NCI-H187 (cell line): ENCODE results near the gene NR0B1.

Experiments
- DNase-seq, 2 experiments: peaks; one replicate each; lab custom pipeline; 2025; lab: John Stamatoyannopoulos, UW

Gene NR0B1, protein sequence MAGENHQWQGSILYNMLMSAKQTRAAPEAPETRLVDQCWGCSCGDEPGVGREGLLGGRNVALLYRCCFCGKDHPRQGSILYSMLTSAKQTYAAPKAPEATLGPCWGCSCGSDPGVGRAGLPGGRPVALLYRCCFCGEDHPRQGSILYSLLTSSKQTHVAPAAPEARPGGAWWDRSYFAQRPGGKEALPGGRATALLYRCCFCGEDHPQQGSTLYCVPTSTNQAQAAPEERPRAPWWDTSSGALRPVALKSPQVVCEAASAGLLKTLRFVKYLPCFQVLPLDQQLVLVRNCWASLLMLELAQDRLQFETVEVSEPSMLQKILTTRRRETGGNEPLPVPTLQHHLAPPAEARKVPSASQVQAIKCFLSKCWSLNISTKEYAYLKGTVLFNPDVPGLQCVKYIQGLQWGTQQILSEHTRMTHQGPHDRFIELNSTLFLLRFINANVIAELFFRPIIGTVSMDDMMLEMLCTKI

DNA sequence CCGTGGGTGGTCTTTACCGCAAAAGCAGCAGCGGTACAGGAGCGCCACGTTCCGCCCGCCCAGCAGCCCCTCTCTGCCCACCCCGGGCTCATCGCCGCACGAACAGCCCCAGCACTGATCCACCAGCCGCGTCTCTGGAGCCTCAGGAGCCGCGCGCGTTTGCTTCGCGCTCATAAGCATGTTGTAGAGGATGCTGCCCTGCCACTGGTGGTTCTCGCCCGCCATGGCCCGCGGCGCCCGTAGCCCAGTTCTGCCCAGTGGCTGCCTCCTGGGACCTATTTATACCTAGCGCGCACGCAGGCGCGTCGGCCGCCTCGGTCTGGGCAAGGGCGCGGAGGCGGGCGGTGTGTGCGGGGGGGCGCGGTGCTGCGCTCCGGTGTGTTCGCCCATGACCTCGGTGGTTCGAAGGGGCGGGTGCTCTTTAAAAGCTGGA lies at the start of gene NR0B1:
NR0B1 (minus strand) TSS at position 252 of the 433 bp plus-strand sequence; CDS start at position 225, 27 bp downstream.
- peak; percentile 49 to 64 for DNase-seq

DNA sequence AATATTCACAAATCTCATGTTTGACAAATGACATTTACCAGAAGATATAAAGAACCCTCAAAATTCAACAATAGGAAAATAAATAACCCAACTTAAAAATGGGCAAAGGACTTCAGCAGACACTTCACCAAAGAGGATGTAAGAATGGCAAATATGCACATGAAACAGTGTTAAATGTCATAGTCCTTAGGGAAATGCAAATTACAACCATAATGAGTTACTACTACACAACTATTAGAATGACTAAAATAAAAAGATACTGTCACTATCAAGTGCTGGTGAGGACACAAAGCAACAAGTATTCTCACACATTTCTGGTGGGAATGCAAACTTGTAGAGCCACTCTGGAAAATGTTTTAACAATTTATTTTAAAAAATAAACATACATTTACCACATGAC lies 40.8 kb upstream of the NR0B1 start:
- DNase-seq: no peak

DNA sequence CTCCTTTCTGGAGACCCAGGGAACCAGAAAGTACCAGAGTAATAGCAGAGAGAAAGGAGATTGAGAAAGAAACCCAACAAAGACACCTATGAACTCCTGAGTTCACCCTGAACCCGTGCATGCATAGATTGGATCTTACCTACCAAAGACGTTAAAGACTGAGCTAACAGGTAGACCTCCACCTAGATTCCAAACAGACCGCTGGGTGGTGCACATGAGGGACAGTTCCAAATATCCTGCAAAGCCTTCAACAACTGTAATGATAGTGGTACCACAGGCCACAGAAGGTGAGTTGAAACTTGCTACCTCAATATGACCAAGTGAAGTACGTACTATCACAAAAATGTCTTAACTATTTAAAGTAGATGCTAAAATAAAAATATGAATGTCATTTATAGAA lies 34.0 kb upstream of the NR0B1 start:
- no peak for DNase-seq

DNA sequence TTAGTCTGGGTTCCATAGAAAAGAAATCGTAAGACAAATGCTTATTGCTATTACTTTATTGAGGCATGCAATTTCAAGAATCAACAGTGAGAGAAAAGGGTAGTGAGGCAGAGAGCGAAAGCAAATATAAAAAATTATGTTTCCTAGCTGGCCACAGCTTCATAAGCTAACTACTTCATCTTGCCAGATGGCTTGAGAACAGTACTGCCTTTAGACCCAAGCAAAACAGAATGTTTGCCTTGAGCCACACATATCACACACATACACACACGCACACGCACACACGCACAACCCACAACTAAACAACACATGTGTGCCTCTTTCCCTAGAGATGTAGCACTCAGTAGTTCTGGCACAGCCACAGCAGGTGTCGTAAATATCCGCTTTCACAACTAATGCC lies 31.6 kb upstream of the NR0B1 start:
- no peak for DNase-seq

DNA sequence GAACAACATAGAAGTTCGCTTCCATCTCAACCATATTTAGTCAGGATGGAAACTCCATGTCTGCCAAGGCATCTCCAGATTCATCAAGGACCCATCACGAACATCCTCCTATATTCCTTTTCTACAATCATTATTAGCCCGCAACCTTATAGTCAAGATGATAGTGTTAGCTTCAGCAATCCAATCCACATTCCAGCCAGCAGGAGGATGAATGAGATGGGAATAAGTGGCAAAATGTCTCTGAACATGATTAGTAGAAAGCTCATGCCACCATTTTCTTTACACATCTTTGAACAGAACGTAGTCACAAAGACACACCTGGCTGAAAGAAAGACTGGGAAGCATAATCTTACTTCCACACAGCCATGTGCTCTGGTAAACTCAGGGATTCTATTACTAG lies 18.6 kb upstream of the NR0B1 start:
- no peak for DNase-seq

DNA sequence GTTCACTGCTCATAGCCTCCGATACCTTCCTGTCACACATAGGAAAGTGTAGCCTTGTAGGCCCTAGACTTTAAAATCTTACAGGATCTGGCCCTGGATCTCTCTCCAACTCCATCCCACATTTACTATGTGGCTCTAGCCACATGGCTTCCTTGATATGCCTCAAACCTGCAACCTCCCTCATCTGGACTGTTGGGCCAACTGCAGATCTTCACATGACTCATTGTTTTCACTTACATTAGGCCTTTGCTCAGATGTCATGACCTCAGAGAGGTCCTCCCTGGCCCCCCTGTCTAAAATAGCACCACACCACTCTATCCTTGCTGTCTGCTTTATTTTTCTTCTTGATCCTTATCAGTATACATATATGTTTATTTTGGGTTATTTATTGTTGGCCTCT lies 8.1 kb upstream of the NR0B1 start:
- no peak for DNase-seq

DNA sequence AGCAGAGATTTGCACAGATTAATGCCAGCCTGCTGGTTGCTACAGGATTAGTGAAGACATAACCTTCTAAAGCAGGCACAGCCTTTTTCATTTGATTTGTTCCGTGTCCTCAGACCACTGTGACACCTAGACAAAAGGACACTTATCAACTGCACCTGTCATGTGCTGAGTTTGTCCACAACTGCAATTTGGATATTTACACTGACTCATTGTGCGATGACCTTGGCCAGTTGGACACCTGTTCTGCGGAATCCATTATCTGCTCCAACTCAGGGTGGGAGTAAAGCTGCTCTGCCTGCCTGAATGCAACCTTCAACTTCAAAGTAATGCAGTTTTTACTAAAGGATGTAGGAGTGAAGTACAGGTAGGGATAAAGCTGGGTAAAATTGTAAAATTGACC lies 4.1 kb upstream of the NR0B1 start:
- peak; percentile 29 to 46 for DNase-seq

DNA sequence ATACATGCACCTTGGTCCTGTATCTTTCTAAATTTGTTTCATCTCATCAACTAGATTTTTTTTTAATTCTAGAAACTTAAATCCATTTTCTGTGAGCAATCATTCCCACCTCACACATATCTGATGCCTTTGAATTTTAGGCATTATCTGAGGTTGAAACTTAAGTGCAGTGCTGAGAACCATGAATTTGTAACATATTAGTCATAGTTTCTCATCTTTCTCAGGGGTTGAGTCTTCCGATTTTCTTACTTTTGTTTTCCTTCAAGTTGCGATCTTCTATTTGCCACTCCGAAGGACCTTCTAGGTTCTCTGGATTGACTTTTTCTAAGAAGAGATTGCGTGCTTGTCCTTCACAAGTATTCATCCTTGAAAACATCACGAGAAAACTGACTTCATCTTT lies 3.7 kb upstream of the NR0B1 start:
- no peak for DNase-seq

DNA sequence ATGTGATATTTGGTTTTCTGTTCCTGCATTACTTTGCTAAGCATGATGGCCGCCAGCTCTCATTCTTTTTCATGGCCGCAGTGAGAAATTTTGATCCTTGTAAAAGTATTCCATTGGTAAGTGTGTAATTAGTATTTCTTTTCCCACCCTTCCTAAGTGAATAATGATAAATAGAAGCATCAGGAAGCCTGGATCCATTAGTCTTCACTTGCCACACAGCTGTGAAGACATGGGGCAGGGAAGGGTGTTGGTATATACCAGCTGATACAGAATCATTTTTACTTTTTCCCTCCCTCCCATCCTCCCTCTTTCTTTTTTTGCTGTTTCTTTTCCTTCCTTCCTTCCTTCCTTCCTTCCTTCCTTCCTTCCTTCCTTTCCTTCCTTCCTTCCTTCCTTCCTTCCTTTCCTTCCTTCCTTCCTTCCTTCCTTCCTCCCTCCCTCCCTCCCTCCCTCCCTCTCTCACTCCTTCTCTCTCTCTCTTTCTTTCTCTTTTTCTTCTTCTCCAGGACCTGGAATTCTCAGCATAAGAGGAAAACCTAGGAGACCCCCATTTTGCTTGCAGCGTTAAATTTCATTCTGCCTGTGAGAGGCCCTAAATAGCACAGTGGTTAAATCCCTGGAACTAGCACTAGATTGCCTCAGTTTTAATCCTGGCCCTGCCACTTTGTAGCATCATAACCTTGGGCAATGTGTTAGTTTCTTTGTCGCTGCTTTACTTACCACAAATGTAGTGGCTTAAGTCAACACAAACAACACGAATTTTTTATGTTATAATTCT lies 1.4 kb upstream of the NR0B1 start:
- DNase-seq: no peak

DNA sequence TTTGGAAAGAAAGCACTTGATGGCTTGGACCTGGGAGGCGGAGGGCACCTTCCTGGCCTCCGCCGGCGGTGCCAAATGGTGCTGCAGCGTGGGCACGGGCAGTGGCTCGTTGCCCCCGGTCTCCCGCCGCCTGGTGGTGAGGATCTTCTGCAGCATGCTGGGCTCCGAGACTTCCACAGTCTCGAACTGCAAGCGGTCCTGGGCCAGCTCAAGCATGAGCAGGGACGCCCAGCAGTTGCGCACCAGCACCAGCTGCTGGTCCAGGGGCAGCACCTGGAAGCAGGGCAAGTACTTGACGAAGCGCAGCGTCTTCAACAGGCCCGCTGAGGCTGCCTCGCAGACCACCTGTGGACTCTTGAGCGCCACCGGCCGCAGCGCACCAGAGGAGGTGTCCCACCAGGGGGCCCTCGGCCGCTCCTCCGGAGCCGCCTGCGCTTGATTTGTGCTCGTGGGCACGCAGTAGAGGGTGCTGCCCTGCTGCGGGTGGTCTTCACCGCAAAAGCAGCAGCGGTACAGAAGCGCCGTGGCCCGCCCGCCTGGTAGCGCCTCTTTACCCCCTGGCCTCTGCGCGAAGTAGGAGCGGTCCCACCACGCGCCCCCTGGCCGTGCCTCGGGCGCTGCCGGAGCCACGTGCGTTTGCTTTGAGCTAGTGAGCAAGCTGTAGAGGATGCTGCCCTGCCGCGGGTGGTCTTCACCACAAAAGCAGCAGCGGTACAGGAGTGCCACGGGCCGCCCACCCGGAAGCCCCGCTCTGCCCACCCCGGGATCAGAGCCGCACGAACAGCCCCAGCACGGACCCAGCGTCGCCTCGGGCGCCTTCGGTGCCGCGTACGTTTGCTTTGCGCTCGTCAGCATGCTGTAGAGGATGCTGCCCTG lies 689 bp downstream of the NR0B1 start:
- DNase-seq: peak; percentile 74 to 79

DNA sequence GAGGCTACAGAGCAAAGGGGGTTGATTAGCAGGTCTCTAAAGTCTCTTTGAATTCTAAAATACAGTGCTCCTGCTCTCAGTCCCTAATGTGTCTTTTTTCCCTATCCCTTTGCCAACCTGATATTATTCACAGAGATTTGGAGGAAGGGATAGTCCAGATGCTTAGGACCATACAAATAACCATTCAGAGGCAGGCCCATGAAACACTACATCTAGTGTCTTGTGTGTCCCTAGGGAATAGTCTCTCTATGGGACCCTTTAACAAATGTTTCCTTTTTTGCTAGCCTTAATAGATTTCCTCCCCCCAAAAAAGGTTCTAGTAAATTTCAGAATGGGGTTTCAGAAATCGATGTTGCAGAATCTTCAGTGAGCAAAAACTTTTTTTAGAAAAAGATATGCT lies 1.7 kb downstream of the NR0B1 start:
- DNase-seq: no peak

DNA sequence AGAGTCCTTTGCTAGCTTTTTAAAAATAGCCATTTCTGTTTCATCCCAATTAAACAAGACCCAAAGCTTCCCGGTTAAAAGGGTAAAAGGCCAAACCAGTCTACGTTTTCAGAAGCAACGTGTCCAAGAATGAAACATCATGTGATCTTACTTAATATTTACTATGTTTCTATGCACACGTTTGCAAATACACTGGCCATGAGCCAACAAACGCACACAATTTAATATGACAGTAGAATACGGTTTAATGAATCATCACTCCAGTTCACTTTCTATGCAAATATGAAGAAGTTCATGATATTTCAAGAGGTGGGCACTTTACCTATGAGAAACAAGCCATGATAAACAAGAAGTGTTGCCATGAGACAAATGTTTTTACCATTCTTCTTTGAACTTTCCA lies 4.3 kb downstream of the NR0B1 start:
- no peak for DNase-seq

DNA sequence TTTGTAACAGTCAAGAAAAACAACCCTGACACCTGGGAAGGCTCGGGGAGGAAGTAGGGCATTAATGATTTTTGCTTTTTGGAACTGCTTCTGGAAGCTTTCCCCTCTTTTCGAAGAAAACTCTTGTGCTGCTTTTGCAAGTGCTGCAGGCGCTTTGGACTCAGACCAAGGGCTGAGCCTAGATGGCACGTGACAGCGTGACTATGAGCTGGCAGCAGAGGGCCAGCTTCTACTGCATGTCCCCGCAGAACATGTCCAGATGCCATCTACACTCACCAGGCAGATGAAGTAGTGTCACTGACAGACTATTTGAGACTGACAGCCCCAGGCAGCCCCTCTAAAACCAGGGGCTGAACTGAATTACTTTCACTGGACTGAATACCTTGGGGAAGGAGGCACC lies 6.2 kb downstream of the NR0B1 start:
- DNase-seq: no peak

DNA sequence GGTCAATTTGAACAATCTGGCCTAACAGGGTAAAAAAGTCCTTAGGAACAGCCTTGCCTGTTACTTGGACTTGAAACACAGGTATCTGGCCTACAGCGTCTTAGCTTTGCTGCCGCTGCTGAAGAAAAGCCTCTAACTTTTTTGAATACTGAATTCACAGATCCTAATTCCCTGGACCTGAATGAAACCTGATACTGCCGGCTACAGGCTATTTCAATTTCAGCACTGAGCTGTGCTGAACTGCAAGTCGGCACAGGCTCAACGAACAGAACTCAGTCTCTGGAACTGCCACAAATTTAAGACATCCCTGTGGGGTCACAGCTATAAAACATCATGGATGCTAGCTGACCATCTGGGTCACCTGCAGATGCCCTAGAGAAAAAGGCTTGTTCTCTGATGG lies 7.2 kb downstream of the NR0B1 start:
- no peak for DNase-seq

DNA sequence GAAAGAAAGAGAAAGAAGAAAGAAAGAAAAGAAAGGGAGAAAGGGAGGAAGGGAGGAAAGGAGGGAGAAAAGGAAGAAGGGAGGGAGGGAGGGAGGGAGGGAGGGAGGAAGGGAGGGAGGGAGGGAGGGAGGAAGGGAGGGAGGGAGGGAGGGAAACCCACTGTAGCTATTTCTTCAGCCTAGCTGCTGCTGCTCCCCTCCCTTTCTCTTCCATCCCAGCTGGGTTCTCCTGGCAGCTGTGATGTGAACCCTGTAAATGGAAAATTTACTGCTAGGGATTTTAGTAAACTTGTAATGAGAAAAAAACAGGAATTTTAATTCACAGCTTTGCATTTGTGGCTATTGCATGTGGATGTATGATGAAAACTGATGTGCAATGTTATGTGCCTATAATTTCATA lies 8.0 kb downstream of the NR0B1 start:
- DNase-seq: no peak

DNA sequence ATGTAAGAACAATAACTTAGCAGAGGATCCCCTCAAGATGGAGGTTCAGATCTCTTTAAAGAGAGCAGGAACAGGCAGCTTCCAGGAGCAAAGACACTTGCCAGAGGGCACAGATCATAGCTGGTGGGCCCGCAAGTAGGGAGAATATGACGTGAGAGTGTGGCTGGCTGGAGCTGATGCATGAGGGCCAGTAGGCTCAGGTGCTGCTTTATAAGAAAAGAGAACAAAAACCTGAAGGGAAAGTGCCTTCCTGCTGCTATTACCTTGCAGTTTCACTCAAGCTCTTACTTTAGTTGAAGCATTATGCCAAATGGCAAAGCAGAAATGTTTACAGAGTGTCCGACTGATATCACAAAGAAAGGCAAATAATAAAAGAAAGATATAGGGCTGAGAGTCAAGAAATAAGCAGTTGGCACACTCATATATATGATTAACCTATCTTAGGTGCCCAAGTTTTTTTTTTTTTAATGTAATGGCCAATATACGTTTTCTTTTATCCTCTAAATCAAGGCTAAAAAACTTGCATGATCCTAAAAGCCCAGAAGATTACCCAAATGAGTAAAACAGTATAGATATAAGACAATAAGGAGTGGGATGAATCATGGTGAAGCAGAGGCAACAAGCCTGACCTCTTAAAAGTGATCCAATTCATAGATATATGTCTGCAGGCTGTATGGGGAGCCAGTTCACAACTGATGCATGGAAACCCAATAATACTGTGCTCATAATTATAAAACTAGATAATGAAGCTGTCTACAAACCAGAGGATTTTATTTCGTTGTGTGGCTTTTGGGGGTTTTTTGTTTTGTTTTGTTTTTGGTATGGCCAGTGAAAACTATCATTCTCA lies 12.6 kb downstream of the NR0B1 start:
- no peak for DNase-seq

DNA sequence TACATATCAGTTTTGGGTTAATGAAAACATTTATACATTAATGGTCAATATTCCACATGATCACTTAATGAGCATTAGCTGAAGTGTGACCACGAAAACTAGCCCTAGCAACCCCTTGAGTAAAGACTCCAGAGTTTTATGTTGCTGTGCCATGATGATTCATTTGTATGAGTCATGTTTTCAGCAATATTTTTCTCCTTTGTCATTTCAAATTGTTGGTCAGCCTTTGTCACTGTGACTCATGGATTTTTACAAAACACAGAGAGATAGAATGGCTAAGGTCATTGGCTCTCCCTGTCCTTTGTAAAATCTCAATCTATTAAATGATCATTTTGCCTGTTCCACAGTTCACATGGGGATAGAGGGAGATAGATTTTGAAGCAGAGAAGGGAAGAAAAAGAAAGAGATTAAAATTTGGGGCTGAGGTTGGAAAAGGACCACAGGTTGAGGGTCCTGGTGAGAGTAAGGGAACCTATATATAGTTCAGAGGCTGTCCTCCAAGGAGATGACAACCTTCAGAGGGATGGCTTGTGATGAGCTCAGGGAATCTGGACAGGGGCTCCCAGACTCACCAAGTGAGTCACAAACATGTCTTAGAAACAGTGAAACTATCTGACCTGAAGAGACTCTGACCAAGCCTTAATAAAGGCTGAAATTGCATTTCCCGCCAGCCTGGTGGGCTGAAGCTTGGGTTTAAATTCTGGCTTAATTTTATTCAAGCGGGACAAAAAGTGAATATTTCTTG lies 25.6 kb downstream of the NR0B1 start:
- no peak for DNase-seq

DNA sequence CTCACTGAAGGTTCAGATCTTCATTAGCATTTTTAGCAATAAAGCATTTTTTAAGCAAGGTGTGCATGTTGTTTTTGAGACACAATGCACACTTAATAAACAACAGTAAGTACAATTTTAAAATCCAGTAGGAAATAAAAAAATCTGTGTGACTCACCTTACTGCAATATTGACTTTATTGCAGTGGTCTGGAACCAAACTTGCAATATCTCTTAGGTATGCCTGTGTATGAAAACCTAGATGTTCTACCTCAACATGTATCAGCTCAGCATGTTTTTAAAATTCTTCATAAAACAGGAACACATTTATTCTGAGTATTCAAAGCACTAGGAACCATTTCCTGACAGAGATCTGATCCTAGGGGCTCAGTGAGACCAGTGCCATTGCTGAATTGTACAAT lies 26.7 kb downstream of the NR0B1 start:
- no peak for DNase-seq

DNA sequence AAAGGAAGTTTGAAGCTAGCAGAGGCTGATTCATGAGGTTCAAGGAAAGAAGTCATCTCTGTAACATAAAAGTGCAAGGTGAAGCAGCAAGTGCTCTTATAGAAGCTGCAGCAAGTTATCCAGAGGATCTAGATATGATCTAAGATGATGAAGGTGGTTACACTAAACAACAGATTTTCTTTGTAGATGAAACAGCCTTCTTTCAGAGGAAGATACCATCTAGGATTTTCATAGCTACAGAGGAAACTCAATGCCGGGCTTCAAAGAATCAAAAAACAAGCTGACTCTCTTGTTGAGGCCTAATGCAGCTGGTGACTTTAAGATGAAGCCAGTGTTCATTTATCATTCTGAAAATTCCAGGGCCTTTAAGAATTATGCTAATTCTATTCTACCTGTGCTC lies 28.8 kb downstream of the NR0B1 start:
- DNase-seq: no peak

DNA sequence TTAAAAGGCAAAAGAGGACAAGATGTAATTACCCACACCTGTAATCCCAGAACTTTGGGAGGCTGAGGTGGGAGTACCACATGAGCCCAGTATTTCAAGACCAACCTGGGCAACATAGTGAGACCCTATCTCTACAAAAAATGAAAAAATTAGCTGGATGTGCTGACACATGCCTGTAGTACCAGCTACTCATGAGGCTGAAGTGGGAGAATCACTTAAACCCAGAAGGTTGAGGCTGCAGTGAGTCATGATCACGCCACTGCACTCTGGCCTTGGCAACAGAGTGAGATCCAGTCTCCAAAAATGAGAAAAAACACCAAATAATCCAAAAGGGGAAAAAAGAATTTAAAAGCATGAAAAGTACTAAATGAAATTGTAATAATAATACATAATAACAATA lies 30.8 kb downstream of the NR0B1 start:
- DNase-seq: no peak

DNA sequence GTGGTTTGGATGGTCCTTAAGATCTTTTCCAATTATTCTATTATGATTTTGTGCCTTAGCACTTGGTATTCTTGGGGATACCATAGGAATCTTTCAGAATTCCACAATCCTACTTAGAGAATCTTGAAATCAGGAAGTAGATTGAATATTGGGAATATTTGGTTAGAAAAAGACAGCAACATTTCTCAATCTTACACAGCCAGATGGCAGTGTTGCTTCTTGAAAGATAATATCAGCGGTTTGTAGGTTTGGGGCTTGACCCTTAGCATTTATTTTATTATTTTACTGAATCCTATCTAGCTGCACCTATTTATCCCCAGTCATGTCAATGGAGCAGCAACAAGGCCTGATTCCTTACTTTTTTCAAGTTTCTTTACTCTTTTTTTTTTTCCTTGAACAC lies 33.7 kb downstream of the NR0B1 start:
- DNase-seq: no peak
